Hindlimb muscle (tissue), 1 donor: ENCODE data around the gene SECTM1. TPM values are rescaled to one million over a fixed set of nuclear protein-coding genes. Genes with fewer than 3 reads are reported as not detected.

Source experiments
- DNase-seq: peaks from one replicate; pipeline ENCODE4 v3.0.0-alpha.2; 2013
- polyA plus RNA-seq: library from polyadenylated mRNA; unstranded; fragments of 120-200 nt; gene quantifications from one replicate; pipeline ENCODE4 v1.2.1, GENCODE V29; 2013; ENCODE audit not compliant: insufficient read length

Gene SECTM1
- polyA plus RNA-seq, 1 donor = 5.5 TPM

- DNase-seq = peak; percentile 79
Observed at GRCh38 chr17:82297714-82298537, 35.6 kb downstream of the SECTM1 start.

GRCh38 chr17:82297280-82297713 is 36.3 kb downstream of the SECTM1 start:
- DNase-seq = peak; percentile 42

GRCh38 chr17:82296511-82297279 is 36.9 kb downstream of the SECTM1 start:
- DNase-seq = no peak

GRCh38 chr17:82295472-82295814 is 38.1 kb downstream of the SECTM1 start:
- DNase-seq = no peak

GRCh38 chr17:82294064-82294773 is 39.3 kb downstream of the SECTM1 start:
- no peak for DNase-seq

- DNase-seq = peak; percentile 97
Observed at GRCh38 chr17:82292251-82293154, 41.1 kb downstream of the SECTM1 start.

- DNase-seq = no peak
Observed at GRCh38 chr17:82291582-82292250, 41.9 kb downstream of the SECTM1 start.

GRCh38 chr17:82287868-82288801 is 45.4 kb downstream of the SECTM1 start:
- DNase-seq = no peak

- no peak for DNase-seq
Observed at GRCh38 chr17:82287013-82287867, 46.3 kb downstream of the SECTM1 start.

GRCh38 chr17:82285141-82285540 is 48.4 kb downstream of the SECTM1 start:
- no peak for DNase-seq

GRCh38 chr17:82283208-82283749 is 50.3 kb downstream of the SECTM1 start:
- no peak for DNase-seq

- no peak for DNase-seq
Observed at GRCh38 chr17:82282239-82283207, 51.0 kb downstream of the SECTM1 start.

- no peak for DNase-seq
Observed at GRCh38 chr17:82281502-82282238, 51.9 kb downstream of the SECTM1 start.

- no peak for DNase-seq
Observed at GRCh38 chr17:82281076-82281475, 52.5 kb downstream of the SECTM1 start.

GRCh38 chr17:82280537-82280936 is 53.0 kb downstream of the SECTM1 start:
- DNase-seq = no peak

GRCh38 chr17:82278786-82279391 is 54.7 kb downstream of the SECTM1 start:
- DNase-seq = no peak

GRCh38 chr17:82278308-82278707 is 55.3 kb downstream of the SECTM1 start:
- no peak for DNase-seq
